ENCODE data around the gene C7.
"Not testable (repeated sequence)": the region's sequence is repeated elsewhere in the genome, so short reads cannot be mapped to it uniquely, and the experiment has no call there.

C7 gene

GRCh38 chr5:40909264-40909663 lies at the start of gene C7:
C7 (plus strand) TSS chr5:40909497; CDS start chr5:40909611, 114 bp downstream.
- DNase-seq (ENCODE audit: low read depth, low spot score) = no peak

GRCh38 chr5:40860711-40861110 lies 48.6 kb upstream of the C7 start:
- no peak for DNase-seq (ENCODE audit: low read depth, low spot score)

- DNase-seq (ENCODE audit: low read depth, low spot score) = not testable (repeated sequence)
Measured at GRCh38 chr5:40865004-40865403, 44.3 kb upstream of the C7 start.

GRCh38 chr5:40866844-40867243 lies 42.5 kb upstream of the C7 start:
- DNase-seq (ENCODE audit: low read depth, low spot score) = no peak

- DNase-seq (ENCODE audit: low read depth, low spot score) = no peak
Measured at GRCh38 chr5:40869384-40869783, 39.9 kb upstream of the C7 start.

- no peak for DNase-seq (ENCODE audit: low read depth, low spot score)
Measured at GRCh38 chr5:40871177-40871576, 38.1 kb upstream of the C7 start.

GRCh38 chr5:40872253-40872652 lies 37.0 kb upstream of the C7 start:
- not testable (repeated sequence) for DNase-seq (ENCODE audit: low read depth, low spot score)

GRCh38 chr5:40873286-40873880 lies 35.9 kb upstream of the C7 start:
- DNase-seq (ENCODE audit: low read depth, low spot score) = no peak

- DNase-seq (ENCODE audit: low read depth, low spot score) = no peak
Measured at GRCh38 chr5:40875958-40876357, 33.3 kb upstream of the C7 start.

- no peak for DNase-seq (ENCODE audit: low read depth, low spot score)
Measured at GRCh38 chr5:40877371-40877988, 31.8 kb upstream of the C7 start.

- DNase-seq (ENCODE audit: low read depth, low spot score) = no peak
Measured at GRCh38 chr5:40879163-40879942, 29.9 kb upstream of the C7 start.

GRCh38 chr5:40882291-40882690 lies 27.0 kb upstream of the C7 start:
- no peak for DNase-seq (ENCODE audit: low read depth, low spot score)

GRCh38 chr5:40883051-40883450 lies 26.2 kb upstream of the C7 start:
- not testable (repeated sequence) for DNase-seq (ENCODE audit: low read depth, low spot score)

GRCh38 chr5:40895440-40896425 lies 13.6 kb upstream of the C7 start:
- DNase-seq (ENCODE audit: low read depth, low spot score) = not testable (repeated sequence)

- peak; percentile 72 for DNase-seq (ENCODE audit: low read depth, low spot score)
Measured at GRCh38 chr5:40904205-40904993, 4.9 kb upstream of the C7 start.

- DNase-seq (ENCODE audit: low read depth, low spot score) = no peak
Measured at GRCh38 chr5:40904994-40905306, 4.3 kb upstream of the C7 start.

GRCh38 chr5:40906351-40906751 lies 2.9 kb upstream of the C7 start:
- no peak for DNase-seq (ENCODE audit: low read depth, low spot score)

- DNase-seq (ENCODE audit: low read depth, low spot score) = no peak
Measured at GRCh38 chr5:40909723-40910122, 426 bp downstream of the C7 start.

- DNase-seq (ENCODE audit: low read depth, low spot score) = no peak
Measured at GRCh38 chr5:40911266-40911665, 2.0 kb downstream of the C7 start.

GRCh38 chr5:40914835-40915234 lies 5.5 kb downstream of the C7 start:
- DNase-seq (ENCODE audit: low read depth, low spot score) = no peak

GRCh38 chr5:40915341-40915926 lies 6.1 kb downstream of the C7 start:
- no peak for DNase-seq (ENCODE audit: low read depth, low spot score)

Data from iPS DF 19.7 (cell line).